ENCODE data around the gene SYNPO2.
"Not testable (repeated sequence)": the region's sequence is repeated elsewhere in the genome, so short reads cannot be mapped to it uniquely, and the experiment has no call there.

SYNPO2 gene

DNA sequence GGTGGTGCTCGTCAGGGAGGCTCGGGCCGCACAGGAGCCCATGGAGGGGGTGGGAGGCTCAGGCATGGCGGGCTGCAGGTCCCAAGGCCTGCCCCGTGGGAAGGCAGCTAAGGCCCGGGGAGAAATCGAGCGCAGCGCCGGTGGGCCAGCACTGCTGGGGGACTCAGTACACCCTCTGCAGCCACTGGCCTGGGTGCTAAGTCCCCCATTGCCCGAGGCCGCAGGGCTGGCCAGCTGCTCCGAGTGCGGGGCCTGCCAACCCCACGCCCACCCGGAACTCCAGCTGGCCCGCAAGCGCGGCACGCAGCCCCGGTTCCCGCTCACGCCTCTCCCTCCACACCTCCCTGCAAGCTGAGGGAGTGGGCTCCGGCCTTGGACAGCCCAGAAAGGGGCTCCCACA is 88.4 kb downstream of the SYNPO2 start:
- not testable (repeated sequence) for DNase-seq

DNA sequence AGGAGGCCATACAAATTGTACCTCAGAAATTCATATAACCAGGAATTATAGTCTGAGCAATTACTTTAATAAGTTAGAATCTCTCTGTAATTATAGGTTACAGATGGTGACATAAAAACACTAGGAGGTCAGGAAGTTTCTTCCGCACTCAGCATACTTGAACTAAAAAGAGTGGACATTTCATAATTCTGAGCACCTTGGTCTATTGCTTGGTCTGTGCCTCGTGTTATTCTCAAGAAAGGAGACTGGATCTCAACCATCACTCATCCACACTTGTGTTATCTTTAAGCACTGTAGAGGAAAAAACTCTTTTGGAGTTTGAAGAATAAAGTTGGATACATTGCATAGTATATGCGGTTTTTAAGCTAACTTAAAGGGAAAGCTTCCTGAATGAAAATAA is 91.1 kb downstream of the SYNPO2 start:
- DNase-seq: no peak

DNA sequence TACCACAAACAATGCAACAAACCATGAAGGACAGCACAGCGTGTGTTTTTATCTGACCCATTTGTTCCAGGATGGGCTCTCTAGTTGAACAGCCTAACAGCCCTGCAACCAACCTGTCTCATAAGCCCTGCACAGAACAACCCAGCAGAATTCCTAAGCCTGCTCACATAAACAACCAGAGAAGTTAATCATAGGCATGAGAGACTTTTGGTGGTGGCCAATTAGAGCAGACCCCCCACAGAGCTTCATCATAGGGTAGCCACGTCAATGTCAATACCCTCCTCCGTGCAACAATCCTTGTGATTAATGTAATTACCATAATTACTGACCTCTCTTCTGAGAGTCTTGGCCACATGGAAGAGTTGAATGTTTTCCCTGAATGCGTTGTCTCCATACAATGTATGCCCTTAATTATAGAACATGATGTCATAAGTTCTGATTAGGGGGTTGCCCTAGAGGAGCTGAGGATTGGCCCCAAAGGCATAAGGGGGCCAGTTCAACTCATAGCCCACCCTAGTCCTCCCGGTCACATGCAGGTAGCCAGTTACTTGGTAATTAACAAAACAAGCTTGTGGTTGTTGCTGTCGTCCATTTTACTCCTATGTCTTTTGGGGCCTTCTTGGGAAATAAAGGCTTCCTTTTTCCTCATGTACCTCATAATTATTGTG is 92.7 kb downstream of the SYNPO2 start:
- no peak for DNase-seq

GRCh38 chr4:118981839-118982381 is 93.3 kb downstream of the SYNPO2 start:
- peak; percentile 40 for DNase-seq

GRCh38 chr4:118983293-118983692 is 94.6 kb downstream of the SYNPO2 start:
- DNase-seq: no peak

DNA sequence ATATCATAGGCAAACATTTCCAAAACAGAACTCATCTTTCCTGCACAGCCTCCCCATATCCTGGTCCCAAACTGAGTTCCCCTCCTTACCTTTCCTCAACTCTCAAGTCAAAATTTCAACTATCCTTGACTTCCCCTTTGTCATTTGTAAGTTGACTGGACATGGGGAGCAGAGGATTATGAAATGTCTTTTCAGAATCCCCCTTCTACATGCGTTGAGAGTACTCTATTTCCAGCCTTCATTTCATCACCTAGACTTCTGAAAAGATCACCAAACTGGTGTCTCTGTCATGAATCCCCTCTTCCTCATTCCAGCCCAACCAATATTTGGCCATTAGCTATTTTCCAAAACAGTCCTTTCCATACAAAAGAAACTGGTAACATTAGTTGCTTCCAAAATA is 95.2 kb downstream of the SYNPO2 start:
- no peak for DNase-seq

DNA sequence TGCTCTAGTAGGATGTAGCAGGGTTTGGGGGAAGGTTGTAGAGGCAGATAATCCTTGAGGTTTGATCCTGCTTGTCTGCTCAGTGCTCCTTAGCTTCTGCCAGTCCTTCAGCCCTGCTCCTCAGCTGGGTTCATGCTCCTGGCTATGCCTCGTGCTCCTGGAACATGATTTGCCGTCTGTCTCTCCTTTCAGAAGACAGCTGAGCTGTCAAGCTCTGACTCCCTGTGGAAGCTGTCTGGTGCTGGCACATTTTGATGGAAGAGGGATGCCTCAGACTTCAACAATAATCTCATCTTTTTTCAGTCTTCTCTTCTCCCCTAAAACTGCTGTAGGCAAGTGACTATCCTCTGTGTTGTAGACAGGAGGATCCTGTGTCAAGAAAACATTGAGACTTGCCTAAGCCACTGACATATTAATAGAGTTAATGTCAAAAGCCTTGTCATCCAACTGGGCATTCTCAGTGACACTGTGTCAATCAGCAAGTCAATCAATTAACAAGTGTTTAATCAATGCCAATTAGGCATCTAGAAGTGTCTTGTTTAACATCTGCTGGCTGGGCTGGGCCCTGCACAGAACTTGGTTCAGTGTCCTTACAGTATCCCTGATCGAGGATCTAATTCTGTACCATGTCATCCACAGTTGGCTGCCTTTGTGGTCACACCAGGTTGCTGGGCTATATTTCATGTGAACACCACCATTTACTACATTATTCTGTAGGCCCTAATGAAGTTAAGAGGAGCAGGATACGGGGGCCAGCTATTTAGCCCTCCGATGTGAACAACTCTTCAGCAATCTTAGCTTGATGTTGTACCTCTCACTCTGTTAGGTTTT is 96.7 kb downstream of the SYNPO2 start:
- no peak for DNase-seq

DNA sequence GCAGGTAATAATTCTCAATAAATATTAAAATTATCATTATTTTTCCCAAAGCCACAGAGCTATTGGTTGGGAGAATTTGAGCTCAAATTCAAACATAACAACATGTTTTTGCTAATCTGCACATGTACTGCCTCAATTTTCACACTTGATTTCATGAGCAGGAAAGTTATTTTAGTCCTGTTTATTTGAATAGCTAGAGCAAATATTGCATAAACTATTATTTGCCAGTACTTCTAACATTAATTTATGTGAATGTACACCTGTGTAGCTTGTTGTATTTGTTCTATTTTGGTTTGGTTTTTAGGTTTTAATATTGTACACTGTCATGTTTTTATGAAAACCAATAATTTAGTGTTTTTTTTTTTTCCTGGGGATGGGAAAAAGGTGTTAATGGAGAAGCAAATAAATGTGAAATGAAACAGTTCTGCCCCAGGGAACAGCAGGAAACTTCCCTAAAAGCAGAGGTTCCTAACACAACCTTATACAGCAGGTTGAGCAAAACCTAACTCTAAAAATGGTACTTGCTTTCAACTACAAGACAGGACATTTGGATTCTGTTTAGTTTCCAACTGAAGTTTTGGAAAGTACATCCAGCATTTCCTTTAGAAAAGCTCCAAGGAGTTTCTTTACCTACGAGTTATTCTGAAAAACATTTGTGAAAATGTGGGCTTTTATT is 99.4 kb downstream of the SYNPO2 start:
- no peak for DNase-seq

DNA sequence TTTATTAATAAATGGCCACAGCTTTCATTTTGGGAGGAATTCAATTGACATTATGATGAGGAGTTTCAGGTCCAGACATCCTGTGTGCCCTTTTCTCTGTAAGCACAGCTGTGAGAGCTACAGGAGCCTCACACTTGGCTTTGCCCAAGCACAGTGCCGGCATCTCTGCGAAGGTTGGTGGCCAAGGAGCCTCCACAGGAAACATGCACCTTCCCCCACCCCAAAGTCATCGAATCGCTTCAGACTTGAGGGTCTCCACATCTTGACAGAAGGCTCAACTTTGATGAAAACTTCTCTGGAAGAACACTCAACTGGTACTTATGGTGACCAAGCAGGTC is 100.0 kb downstream of the SYNPO2 start:
- no peak for DNase-seq

- DNase-seq: no peak
Observed at GRCh38 chr4:118989098-118990080, 100.7 kb downstream of the SYNPO2 start.

GRCh38 chr4:118991686-118992085 is 103.0 kb downstream of the SYNPO2 start:
- DNase-seq: no peak

DNA sequence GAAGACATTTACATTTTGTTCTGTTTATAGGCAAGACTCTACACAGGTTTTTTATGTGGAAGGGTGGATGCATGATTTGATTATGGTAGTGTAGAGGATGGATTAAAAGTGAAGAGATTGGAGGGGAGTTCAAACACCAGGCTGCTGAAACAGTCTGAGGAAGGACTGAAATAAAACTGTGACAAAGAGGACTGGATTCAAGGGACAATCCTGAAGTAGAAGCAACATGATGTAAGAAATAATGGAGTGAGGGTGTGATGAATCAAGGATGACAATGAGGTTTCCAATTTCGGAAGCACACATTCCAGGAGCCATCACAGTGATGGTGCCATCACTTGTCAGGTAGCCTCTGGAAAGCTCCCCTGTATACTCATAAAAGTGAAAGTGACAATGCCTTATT is 103.5 kb downstream of the SYNPO2 start:
- no peak for DNase-seq

GRCh38 chr4:118993333-118993732 is 104.7 kb downstream of the SYNPO2 start:
- no peak for DNase-seq

- DNase-seq: no peak
Observed at GRCh38 chr4:118994030-118994429, 105.4 kb downstream of the SYNPO2 start.

- DNase-seq: no peak
Observed at GRCh38 chr4:118995693-118996391, 107.2 kb downstream of the SYNPO2 start.

DNA sequence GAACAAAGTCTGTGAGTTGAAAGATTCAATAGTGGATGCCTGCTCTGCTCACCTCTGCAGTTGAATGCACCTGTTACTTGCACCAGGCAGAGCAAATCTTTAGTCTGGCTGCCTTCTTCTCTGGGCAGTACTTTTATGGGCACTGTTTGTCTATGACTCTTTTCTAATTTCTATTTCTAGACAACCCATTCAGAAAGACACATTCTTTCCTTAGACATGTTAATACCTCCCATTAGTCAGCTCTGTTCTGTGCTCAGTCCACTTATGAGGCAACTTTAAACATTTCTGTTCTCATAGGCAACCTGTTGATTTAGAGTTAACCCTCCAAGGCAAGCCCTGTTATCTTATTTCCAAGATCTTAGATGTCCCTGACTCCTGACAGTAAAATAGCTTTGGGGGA is 108.9 kb downstream of the SYNPO2 start:
- DNase-seq: no peak

DNA sequence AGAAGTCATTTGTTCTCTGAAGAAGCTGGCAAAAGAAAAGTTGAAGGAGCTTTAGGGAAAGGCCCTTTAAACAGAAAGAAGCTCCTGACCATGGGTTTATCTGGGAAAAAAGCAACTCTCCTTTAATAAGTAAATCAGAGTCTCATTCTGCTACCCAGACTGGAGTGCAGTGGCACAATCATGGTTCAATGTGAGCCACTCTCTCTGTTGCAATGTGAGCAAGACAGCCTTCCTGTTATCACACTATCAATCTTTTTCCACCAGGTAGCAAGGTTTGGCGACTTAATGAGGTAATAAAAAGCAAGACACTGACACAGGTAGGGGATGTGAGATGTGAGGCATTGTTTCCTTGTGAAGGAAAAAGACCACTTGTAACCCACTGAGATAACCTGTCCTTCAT is 111.3 kb downstream of the SYNPO2 start:
- no peak for DNase-seq

DNA sequence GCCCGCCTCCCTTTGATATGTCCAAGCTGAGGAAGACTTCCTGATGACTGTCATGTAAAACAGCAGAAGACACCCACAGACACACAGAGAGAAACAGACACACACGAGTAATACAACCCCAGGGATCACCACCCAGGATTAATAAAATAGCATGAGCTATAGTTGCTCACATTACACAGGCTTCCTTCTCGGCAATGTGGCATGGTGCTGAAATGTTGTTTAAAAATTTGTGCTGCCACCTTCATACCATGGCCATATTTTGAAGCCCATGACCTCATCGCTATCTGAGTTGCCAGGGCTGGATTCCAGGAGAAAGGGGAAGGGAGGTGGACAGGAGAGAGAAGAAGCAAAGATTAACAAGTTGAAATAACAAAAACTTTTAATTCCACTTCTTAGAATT is 111.7 kb downstream of the SYNPO2 start:
- DNase-seq: no peak

- no peak for DNase-seq
Observed at GRCh38 chr4:119002476-119002875, 113.8 kb downstream of the SYNPO2 start.

- not testable (repeated sequence) for DNase-seq
Observed at GRCh38 chr4:119003001-119003400, 114.3 kb downstream of the SYNPO2 start.

- DNase-seq: no peak
Observed at GRCh38 chr4:119005928-119006460, 117.3 kb downstream of the SYNPO2 start.

GRCh38 chr4:119008761-119009160 is 120.1 kb downstream of the SYNPO2 start:
- no peak for DNase-seq

All from activated CD8-positive, alpha-beta memory T cell treated with anti-CD3 and anti-CD28 coated beads, Interleukin-2, amount 50 U/mL, for 4 hours (primary cell).